ENCODE measurements around the gene GRAMD1A.

DNA sequence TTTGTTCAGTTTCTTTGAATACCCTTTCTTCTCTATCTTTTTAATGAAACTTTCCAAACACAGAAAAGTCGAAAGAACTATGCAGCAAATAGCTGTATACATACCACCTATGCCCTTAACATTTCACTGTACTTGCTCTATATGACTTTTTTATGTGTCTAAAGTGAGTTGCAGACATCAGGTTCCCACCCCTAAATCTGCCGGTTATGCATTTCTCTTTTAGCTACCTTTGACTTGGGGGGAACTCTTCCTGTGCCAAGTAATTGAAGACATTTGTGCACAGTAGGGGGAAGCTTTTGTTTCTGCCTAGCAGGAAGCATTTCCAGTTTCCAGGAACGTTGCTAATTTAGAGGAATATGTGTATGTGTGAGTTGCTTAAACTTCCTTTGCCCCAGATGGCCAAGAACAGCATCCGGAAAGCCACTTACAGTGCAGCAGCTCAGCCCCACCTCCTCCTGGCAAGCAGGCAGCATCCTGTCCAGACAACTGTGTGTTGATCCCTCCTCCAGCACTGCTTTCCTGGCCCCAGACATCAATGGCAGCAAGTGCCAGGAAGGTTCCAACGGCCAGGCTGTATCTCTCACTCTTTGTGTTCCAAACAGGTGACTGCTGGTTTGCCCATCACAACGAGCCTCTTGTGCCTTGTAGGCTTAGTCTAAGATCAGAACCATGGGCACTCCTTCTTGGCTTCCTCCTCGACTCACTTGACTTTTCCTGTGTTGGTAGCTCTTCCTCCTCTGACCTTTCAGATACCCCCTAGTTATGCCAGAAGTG is 14.7 kb upstream of the GRAMD1A start:
- TF ChIP-seq, protein P1, sequence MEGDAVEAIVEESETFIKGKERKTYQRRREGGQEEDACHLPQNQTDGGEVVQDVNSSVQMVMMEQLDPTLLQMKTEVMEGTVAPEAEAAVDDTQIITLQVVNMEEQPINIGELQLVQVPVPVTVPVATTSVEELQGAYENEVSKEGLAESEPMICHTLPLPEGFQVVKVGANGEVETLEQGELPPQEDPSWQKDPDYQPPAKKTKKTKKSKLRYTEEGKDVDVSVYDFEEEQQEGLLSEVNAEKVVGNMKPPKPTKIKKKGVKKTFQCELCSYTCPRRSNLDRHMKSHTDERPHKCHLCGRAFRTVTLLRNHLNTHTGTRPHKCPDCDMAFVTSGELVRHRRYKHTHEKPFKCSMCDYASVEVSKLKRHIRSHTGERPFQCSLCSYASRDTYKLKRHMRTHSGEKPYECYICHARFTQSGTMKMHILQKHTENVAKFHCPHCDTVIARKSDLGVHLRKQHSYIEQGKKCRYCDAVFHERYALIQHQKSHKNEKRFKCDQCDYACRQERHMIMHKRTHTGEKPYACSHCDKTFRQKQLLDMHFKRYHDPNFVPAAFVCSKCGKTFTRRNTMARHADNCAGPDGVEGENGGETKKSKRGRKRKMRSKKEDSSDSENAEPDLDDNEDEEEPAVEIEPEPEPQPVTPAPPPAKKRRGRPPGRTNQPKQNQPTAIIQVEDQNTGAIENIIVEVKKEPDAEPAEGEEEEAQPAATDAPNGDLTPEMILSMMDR (conservative IDR thresholded peaks at IDR 0.05): no peak
- TF ChIP-seq ZFX (IDR thresholded peaks at IDR 0.05): no peak
